ENCODE data around the gene SMARCA4. TPM values are rescaled to one million over a fixed set of nuclear protein-coding genes. Genes with fewer than 3 reads are reported as not detected.
"Not testable (repeated sequence)": the region's sequence is repeated elsewhere in the genome, so short reads cannot be mapped to it uniquely, and the experiment has no call there.

SMARCA4 gene
- total RNA-seq, 6 donors from 2014 or later, result 82.8 to 245 (median 108) TPM

GRCh38 chr19:10946958-10947657, 13.7 kb upstream of the SMARCA4 start:
- Histone ChIP-seq H3K27me3 (no peaks in the 10 kb centered on the region), H3K27ac (peak overlapping the region; percentile 29 to 68 (median 48)), H3K9me3 (no peaks in the 10 kb centered on the region), H3K36me3 (no peaks in the 10 kb centered on the region), H3K4me3 (no peak overlapping the region), H3K4me1 (peaks cover 2 to 12% (median 8%) of the 10 kb centered on the region in 4 donors)
- TF ChIP-seq POLR2A (IDR thresholded peaks at IDR 0.05) (no peak), POLR2AphosphoS5 (IDR thresholded peaks at IDR 0.05) (peak in 1 of 2 donors; percentile 7), EP300 (IDR thresholded peaks at IDR 0.05) (peak in 1 of 4 donors; percentile 7)
- ATAC-seq (ENCODE audit: low FRiP score in 2 of 2), result no peak
- DNase-seq, result no peak
- 54 to 60% methylated on average over 6 of the region's 6 CpGs for WGBS, 2 donors

GRCh38 chr19:10952809-10953208, 8.0 kb upstream of the SMARCA4 start:
- TF ChIP-seq EP300 (IDR thresholded peaks at IDR 0.05) (no peak), POLR2A (IDR thresholded peaks at IDR 0.05) (no peak), POLR2AphosphoS5 (IDR thresholded peaks at IDR 0.05) (no peak), CTCF (IDR thresholded peaks at IDR 0.05) (no peak)
- WGBS, 2 donors, result 63 to 83% methylated on average over 4 to 6 of the region's 6 CpGs
- peak in 1 of 2 donors; percentile 56 for DNase-seq
- Histone ChIP-seq H3K4me3 (no peak overlapping the region), H3K36me3 (no peaks in the 10 kb centered on the region), H3K9me3 (no peaks in the 10 kb centered on the region), H3K27me3 (no peaks in the 10 kb centered on the region), H3K27ac (no peak overlapping the region), H3K4me1 (peaks cover 0 to 5% (median 0%) of the 10 kb centered on the region in 4 donors)
- no peak for ATAC-seq (ENCODE audit: low FRiP score in 2 of 2)

GRCh38 chr19:10959277-10959968, 1.4 kb upstream of the SMARCA4 start:
- DNase-seq; H3K9me3 ChIP-seq; H3K27me3 ChIP-seq; ATAC-seq (ENCODE audit: low FRiP score in 2 of 2); H3K36me3 ChIP-seq: not testable (repeated sequence)
- Histone ChIP-seq H3K27ac (peak overlapping the region in 3 of 4 donors; percentile 95 to 96 (median 96)), H3K4me3 (peak overlapping the region in 3 of 4 donors; percentile 87 to 96 (median 93)), H3K4me1 (peaks cover 18 to 35% (median 28%) of the 10 kb centered on the region in 4 donors)
- 94 to 96% methylated on average over 19 of the region's 19 CpGs for WGBS, 2 donors

- DNase-seq, result peak in 1 of 2 donors; percentile 56
- 0 to 1% methylated on average over 21 to 24 of the region's 92 CpGs for WGBS, 2 donors
- no peak for TF ChIP-seq POLR2AphosphoS5 (IDR thresholded peaks at IDR 0.05)
- no peak for TF ChIP-seq POLR2A (IDR thresholded peaks at IDR 0.05)
- TF ChIP-seq CTCF (IDR thresholded peaks at IDR 0.05), result no peak
- TF ChIP-seq EP300 (IDR thresholded peaks at IDR 0.05), result no peak
- peak in 1 of 2 donors; percentile 70 for ATAC-seq (ENCODE audit: low FRiP score in 2 of 2)
- Histone ChIP-seq H3K27me3 (no peaks in the 10 kb centered on the region), H3K27ac (peak overlapping the region; percentile 83 to 96 (median 92)), H3K4me1 (peaks cover 18 to 35% (median 31%) of the 10 kb centered on the region in 4 donors), H3K4me3 (peak overlapping the region; percentile 56 to 96 (median 90)), H3K36me3 (no peaks in the 10 kb centered on the region), H3K9me3 (no peaks in the 10 kb centered on the region)
Observed at GRCh38 chr19:10961073-10961860, 437 bp downstream of the SMARCA4 start.

- no peak for DNase-seq
- Histone ChIP-seq H3K4me3 (peak overlapping the region in 1 of 4 donors; percentile 96), H3K4me1 (peaks cover 18 to 40% (median 33%) of the 10 kb centered on the region in 4 donors), H3K36me3 (no peaks in the 10 kb centered on the region), H3K27me3 (no peaks in the 10 kb centered on the region), H3K27ac (peak overlapping the region; percentile 27 to 96 (median 92)), H3K9me3 (no peaks in the 10 kb centered on the region)
- WGBS, 2 donors, result 82 to 88% methylated on average over 10 of the region's 10 CpGs
- TF ChIP-seq CTCF (IDR thresholded peaks at IDR 0.05), result no peak
- TF ChIP-seq POLR2A (IDR thresholded peaks at IDR 0.05), result no peak
- TF ChIP-seq EP300 (IDR thresholded peaks at IDR 0.05), result no peak
- TF ChIP-seq POLR2AphosphoS5 (IDR thresholded peaks at IDR 0.05), result no peak
- no peak for ATAC-seq (ENCODE audit: low FRiP score in 2 of 2)
Observed at GRCh38 chr19:10962863-10963262, 2.0 kb downstream of the SMARCA4 start.
